NCI-H128 (cell line): ENCODE measurements around the gene ZNF444.

ENCODE experiments used
- DNase-seq: peaks from one replicate; lab custom pipeline; 2025; ENCODE audit not compliant: unreplicated experiment; lab: John Stamatoyannopoulos, UW

ZNF444 gene

GRCh38 chr19:56121180-56122167 lies 19.6 kb upstream of the ZNF444 start, which contains the start of gene ZNF787:
Gene ZNF787 (minus strand): TSS chr19:56121295. CDS start chr19:56103217, 18,078 bp downstream.
- peak; percentile 96 for DNase-seq

GRCh38 chr19:56123266-56123891 lies 17.7 kb upstream of the ZNF444 start:
- DNase-seq = no peak

- DNase-seq = no peak
Measured at GRCh38 chr19:56124578-56124977, 16.5 kb upstream of the ZNF444 start.

- no peak for DNase-seq
Measured at GRCh38 chr19:56125806-56126590, 15.1 kb upstream of the ZNF444 start.

GRCh38 chr19:56126983-56127780 lies 13.9 kb upstream of the ZNF444 start:
- DNase-seq = no peak

- DNase-seq = no peak
Measured at GRCh38 chr19:56130006-56130405, 11.1 kb upstream of the ZNF444 start.

- no peak for DNase-seq
Measured at GRCh38 chr19:56131651-56132050, 9.4 kb upstream of the ZNF444 start.

GRCh38 chr19:56132316-56132822 lies 8.7 kb upstream of the ZNF444 start:
- DNase-seq = no peak

GRCh38 chr19:56133858-56134653 lies 7.0 kb upstream of the ZNF444 start:
- DNase-seq = no peak

- no peak for DNase-seq
Measured at GRCh38 chr19:56134654-56134921, 6.5 kb upstream of the ZNF444 start.

- DNase-seq = no peak
Measured at GRCh38 chr19:56136362-56136761, 4.7 kb upstream of the ZNF444 start.

- no peak for DNase-seq
Measured at GRCh38 chr19:56137405-56137804, 3.7 kb upstream of the ZNF444 start.

GRCh38 chr19:56138069-56138468 lies 3.0 kb upstream of the ZNF444 start:
- no peak for DNase-seq

- DNase-seq = no peak
Measured at GRCh38 chr19:56139847-56140582, 1.1 kb upstream of the ZNF444 start.

GRCh38 chr19:56141417-56141993 lies 418 bp downstream of the ZNF444 start:
- no peak for DNase-seq

GRCh38 chr19:56142087-56142787 lies 1.1 kb downstream of the ZNF444 start:
- no peak for DNase-seq

- no peak for DNase-seq
Measured at GRCh38 chr19:56142897-56143434, 1.9 kb downstream of the ZNF444 start.

GRCh38 chr19:56144376-56144775 lies 3.3 kb downstream of the ZNF444 start:
- no peak for DNase-seq
